ENCODE measurements around the gene HMCN2. TPM values are rescaled to one million over a fixed set of nuclear protein-coding genes. Genes with fewer than 3 reads are reported as not detected.

The HMCN2 gene
- total and polyA plus RNA-seq, 4 donors: 0.25 to 14.8 (median 4.6) TPM

DNA sequence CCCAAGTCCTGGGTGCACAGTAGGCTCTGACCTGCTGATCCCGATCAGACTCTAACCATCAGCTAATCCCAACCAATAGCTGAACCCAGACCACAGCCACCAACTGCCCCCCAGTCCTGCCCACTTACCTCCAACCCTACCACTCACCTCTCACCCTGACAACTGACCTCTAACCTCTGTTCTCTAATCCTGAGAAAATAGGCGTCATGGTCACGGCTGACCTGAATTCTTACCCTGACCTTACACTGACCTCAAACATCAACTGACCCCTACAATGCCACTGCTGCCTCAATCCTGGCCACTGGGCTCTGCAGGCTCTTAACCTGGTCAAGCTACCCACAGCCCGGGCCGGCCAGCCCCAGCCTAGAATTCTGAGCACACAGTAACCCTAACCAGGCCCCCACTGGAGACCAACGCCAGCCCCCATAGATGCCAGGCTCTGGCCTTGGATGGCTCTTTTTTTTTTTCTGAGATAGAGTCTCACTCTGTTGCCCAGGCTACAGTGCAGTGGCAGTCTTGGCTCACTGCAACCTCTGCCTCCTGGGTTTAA lies 115.4 kb downstream of the HMCN2 start:
- no peak for ATAC-seq (ENCODE audit: low FRiP score)
- Histone ChIP-seq H3K4me3 (ENCODE audit: low read length in 2 of 2) (no peak overlapping the region), H3K27ac (ENCODE audit: low read depth in 1 of 2, low read length in 2 of 2) (no peak overlapping the region), H3K4me1 (ENCODE audit: control insufficient read depth in 1 of 2, insufficient read depth in 2 of 2, low read length in 2 of 2) (no peaks in the 10 kb centered on the region), H3K36me3 (ENCODE audit: control insufficient read depth in 1 of 2, insufficient read depth in 2 of 2, low read length in 1 of 2) (no peaks in the 10 kb centered on the region), H3K9me3 (ENCODE audit: control insufficient read depth, low read length) (no peaks in the 10 kb centered on the region), H3K27me3 (ENCODE audit: control insufficient read depth in 1 of 2, insufficient read depth in 2 of 2, low read length in 1 of 2) (no peaks in the 10 kb centered on the region)
- intact Hi-C loops (cut with DNase I): no loop called here
- DNase-seq: no peak
- 71 to 81% methylated on average over 6 of the region's 6 CpGs for WGBS, 2 donors

- intact Hi-C loops (cut with DNase I): no loop called here
- Histone ChIP-seq H3K4me3 (ENCODE audit: low read length in 2 of 2) (no peak overlapping the region), H3K9me3 (ENCODE audit: control insufficient read depth, low read length) (no peaks in the 10 kb centered on the region), H3K4me1 (ENCODE audit: control insufficient read depth in 1 of 2, insufficient read depth in 2 of 2, low read length in 2 of 2) (no peaks in the 10 kb centered on the region), H3K27me3 (ENCODE audit: control insufficient read depth in 1 of 2, insufficient read depth in 2 of 2, low read length in 1 of 2) (no peaks in the 10 kb centered on the region), H3K36me3 (ENCODE audit: control insufficient read depth in 1 of 2, insufficient read depth in 2 of 2, low read length in 1 of 2) (no peaks in the 10 kb centered on the region), H3K27ac (ENCODE audit: low read depth in 1 of 2, low read length in 2 of 2) (no peak overlapping the region)
- 93 to 95% methylated on average over 8 of the region's 8 CpGs for WGBS, 2 donors
- DNase-seq (no peak), ATAC-seq (ENCODE audit: low FRiP score) (no peak)
Measured at GRCh38 chr9:130381660-130382059, 116.1 kb downstream of the HMCN2 start.

DNA sequence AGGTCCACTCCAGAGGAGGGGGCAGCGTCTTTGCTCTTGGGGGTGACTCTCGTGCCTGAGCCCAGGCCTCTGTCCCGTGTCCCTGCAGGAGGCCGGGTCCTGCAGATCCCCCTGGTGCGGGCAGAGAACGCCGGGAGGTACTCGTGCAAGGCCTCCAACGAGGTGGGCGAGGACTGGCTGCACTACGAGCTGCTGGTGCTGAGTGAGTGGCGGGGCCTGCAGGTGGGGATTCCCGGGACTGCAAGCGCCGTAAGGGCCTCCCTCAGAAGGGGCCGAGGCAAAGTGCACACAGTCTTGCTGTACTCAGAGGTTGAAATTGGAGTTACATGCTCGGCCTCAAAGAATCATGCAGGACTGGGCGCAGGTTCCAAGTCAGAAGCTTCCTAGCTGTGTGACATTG lies 116.5 kb downstream of the HMCN2 start:
- Histone ChIP-seq H3K27me3 (ENCODE audit: control insufficient read depth in 1 of 2, insufficient read depth in 2 of 2, low read length in 1 of 2) (no peaks in the 10 kb centered on the region), H3K4me1 (ENCODE audit: control insufficient read depth in 1 of 2, insufficient read depth in 2 of 2, low read length in 2 of 2) (no peaks in the 10 kb centered on the region), H3K27ac (ENCODE audit: low read depth in 1 of 2, low read length in 2 of 2) (no peak overlapping the region), H3K9me3 (ENCODE audit: control insufficient read depth, low read length) (no peaks in the 10 kb centered on the region), H3K36me3 (ENCODE audit: control insufficient read depth in 1 of 2, insufficient read depth in 2 of 2, low read length in 1 of 2) (no peaks in the 10 kb centered on the region), H3K4me3 (ENCODE audit: low read length in 2 of 2) (no peak overlapping the region)
- WGBS, 2 donors: 81 to 83% methylated on average over 18 of the region's 18 CpGs
- DNase-seq: no peak
- no peak for ATAC-seq (ENCODE audit: low FRiP score)
- intact Hi-C loops (cut with DNase I): no loop called here

DNA sequence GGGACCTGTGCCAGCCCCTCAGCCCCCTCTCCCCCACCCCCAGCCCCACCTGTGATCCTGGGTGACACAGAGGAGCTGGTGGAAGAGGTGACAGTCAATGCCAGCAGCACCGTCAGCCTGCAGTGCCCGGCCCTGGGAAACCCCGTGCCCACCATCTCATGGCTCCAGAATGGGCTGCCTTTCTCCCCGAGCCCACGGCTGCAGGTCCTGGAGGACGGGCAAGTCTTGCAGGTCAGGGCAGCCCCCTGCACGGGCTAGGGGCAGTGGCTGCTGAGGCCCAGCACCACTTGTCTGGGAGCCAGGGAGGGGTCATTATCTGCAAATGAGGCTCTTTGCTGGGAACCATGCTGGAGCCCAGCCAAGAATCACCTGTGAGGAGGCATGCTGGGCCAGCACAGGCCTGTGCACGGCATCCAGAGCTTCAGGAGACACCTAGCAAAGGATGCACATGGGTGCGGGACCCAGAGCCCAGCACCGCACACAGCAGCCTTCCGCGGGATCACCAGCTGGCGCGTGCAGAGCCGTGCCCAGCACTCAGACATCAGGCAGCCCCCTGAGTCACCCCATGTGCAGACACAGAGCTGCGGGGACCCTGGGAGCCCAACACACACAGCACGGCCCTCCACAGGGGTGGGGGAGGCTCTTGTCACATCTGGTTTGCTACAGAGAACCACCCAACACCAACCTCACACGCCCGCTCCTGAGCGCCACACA lies 117.2 kb downstream of the HMCN2 start:
- H3K27me3 ChIP-seq (ENCODE audit: control insufficient read depth in 1 of 2, insufficient read depth in 2 of 2, low read length in 1 of 2): no peaks in the 10 kb centered on the region
- intact Hi-C loops (cut with DNase I): no loop called here
- no peaks in the 10 kb centered on the region for H3K36me3 ChIP-seq (ENCODE audit: control insufficient read depth in 1 of 2, insufficient read depth in 2 of 2, low read length in 1 of 2)
- no peaks in the 10 kb centered on the region for H3K4me1 ChIP-seq (ENCODE audit: control insufficient read depth in 1 of 2, insufficient read depth in 2 of 2, low read length in 2 of 2)
- DNase-seq: no peak
- no peak overlapping the region for H3K4me3 ChIP-seq (ENCODE audit: low read length in 2 of 2)
- H3K9me3 ChIP-seq (ENCODE audit: control insufficient read depth, low read length): no peaks in the 10 kb centered on the region
- no peak for ATAC-seq (ENCODE audit: low FRiP score)
- 82 to 85% methylated on average over 20 of the region's 20 CpGs for WGBS, 2 donors
- H3K27ac ChIP-seq (ENCODE audit: low read depth in 1 of 2, low read length in 2 of 2): no peak overlapping the region

GRCh38 chr9:130383350-130383715 lies 117.8 kb downstream of the HMCN2 start:
- intact Hi-C loops (cut with DNase I): no loop called here

DNA sequence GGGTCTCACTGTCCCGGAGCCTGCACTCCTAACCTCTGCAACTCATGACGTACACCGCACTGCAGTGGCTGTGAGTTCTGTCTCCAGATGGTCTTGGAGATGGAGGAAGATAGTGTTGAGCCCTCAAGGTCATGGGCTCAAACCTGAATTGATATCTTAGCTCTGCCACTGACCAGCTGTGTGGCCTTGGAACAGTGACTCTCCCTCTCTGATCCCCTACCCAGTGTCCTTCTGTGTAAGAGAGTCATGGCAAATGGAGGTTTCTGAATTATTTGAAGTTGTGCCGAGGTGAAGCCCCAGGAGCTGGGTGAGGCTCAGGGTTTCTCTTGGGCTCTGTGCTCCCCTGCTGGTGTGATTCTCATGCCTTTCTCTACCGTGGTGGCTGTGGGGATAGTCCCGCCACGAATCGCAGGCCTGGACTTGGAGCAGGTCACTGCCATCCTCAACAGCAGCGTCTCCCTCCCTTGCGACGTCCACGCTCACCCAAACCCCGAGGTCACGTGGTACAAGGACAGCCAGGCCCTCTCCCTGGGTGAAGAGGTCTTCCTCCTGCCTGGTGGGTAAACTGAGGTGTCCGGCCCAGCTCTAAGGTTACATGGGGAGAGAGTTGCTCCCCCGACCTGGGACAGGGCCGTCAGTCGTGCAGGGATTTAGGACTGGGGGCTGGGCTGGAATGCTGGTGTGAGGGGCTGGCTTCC lies 118.6 kb downstream of the HMCN2 start:
- no peak for ATAC-seq (ENCODE audit: low FRiP score)
- Histone ChIP-seq H3K36me3 (ENCODE audit: control insufficient read depth in 1 of 2, insufficient read depth in 2 of 2, low read length in 1 of 2) (no peaks in the 10 kb centered on the region), H3K4me3 (ENCODE audit: low read length in 2 of 2) (no peak overlapping the region), H3K9me3 (ENCODE audit: control insufficient read depth, low read length) (no peaks in the 10 kb centered on the region), H3K27me3 (ENCODE audit: control insufficient read depth in 1 of 2, insufficient read depth in 2 of 2, low read length in 1 of 2) (no peaks in the 10 kb centered on the region), H3K27ac (ENCODE audit: low read depth in 1 of 2, low read length in 2 of 2) (no peak overlapping the region), H3K4me1 (ENCODE audit: control insufficient read depth in 1 of 2, insufficient read depth in 2 of 2, low read length in 2 of 2) (no peaks in the 10 kb centered on the region)
- WGBS, 2 donors: 71 to 76% methylated on average over 18 of the region's 18 CpGs
- DNase-seq: no peak
- intact Hi-C loops (cut with DNase I): no loop called here

More at GRCh38 chr9:130383350-130383715, 117.8 kb downstream of the HMCN2 start:
- no peaks in the 10 kb centered on the region for H3K4me1 ChIP-seq (ENCODE audit: control insufficient read depth in 1 of 2, insufficient read depth in 2 of 2, low read length in 2 of 2)
- no peaks in the 10 kb centered on the region for H3K9me3 ChIP-seq (ENCODE audit: control insufficient read depth, low read length)
- H3K27ac ChIP-seq (ENCODE audit: low read depth in 1 of 2, low read length in 2 of 2): no peak overlapping the region
- ATAC-seq (ENCODE audit: low FRiP score) (no peak), DNase-seq (no peak)
- H3K4me3 ChIP-seq (ENCODE audit: low read length in 2 of 2): no peak overlapping the region
- no peaks in the 10 kb centered on the region for H3K36me3 ChIP-seq (ENCODE audit: control insufficient read depth in 1 of 2, insufficient read depth in 2 of 2, low read length in 1 of 2)
- WGBS, 2 donors: 93 to 94% methylated on average over 8 of the region's 8 CpGs
- H3K27me3 ChIP-seq (ENCODE audit: control insufficient read depth in 1 of 2, insufficient read depth in 2 of 2, low read length in 1 of 2): no peaks in the 10 kb centered on the region

- Histone ChIP-seq H3K36me3 (ENCODE audit: control insufficient read depth in 1 of 2, insufficient read depth in 2 of 2, low read length in 1 of 2) (no peaks in the 10 kb centered on the region), H3K27ac (ENCODE audit: low read depth in 1 of 2, low read length in 2 of 2) (no peak overlapping the region), H3K27me3 (ENCODE audit: control insufficient read depth in 1 of 2, insufficient read depth in 2 of 2, low read length in 1 of 2) (no peaks in the 10 kb centered on the region), H3K4me3 (ENCODE audit: low read length in 2 of 2) (no peak overlapping the region), H3K9me3 (ENCODE audit: control insufficient read depth, low read length) (no peaks in the 10 kb centered on the region), H3K4me1 (ENCODE audit: control insufficient read depth in 1 of 2, insufficient read depth in 2 of 2, low read length in 2 of 2) (no peaks in the 10 kb centered on the region)
- intact Hi-C loops (cut with DNase I): no loop called here
- WGBS, 2 donors: 85 to 87% methylated on average over 10 to 11 of the region's 11 CpGs
- ATAC-seq (ENCODE audit: low FRiP score) (no peak), DNase-seq (no peak)
Measured at GRCh38 chr9:130385257-130385656, 119.7 kb downstream of the HMCN2 start.

GRCh38 chr9:130387398-130387797 lies 121.8 kb downstream of the HMCN2 start:
- 80 to 85% methylated on average over 8 of the region's 8 CpGs for WGBS, 2 donors
- no peak for DNase-seq
- Histone ChIP-seq H3K36me3 (ENCODE audit: control insufficient read depth in 1 of 2, insufficient read depth in 2 of 2, low read length in 1 of 2) (no peaks in the 10 kb centered on the region), H3K4me3 (ENCODE audit: low read length in 2 of 2) (no peak overlapping the region), H3K9me3 (ENCODE audit: control insufficient read depth, low read length) (no peaks in the 10 kb centered on the region), H3K4me1 (ENCODE audit: control insufficient read depth in 1 of 2, insufficient read depth in 2 of 2, low read length in 2 of 2) (no peaks in the 10 kb centered on the region), H3K27me3 (ENCODE audit: control insufficient read depth in 1 of 2, insufficient read depth in 2 of 2, low read length in 1 of 2) (no peaks in the 10 kb centered on the region), H3K27ac (ENCODE audit: low read depth in 1 of 2, low read length in 2 of 2) (no peak overlapping the region)
- intact Hi-C loops (cut with DNase I): no loop called here
- no peak for ATAC-seq (ENCODE audit: low FRiP score)

- no peak for ATAC-seq (ENCODE audit: low FRiP score)
- H3K9me3 ChIP-seq (ENCODE audit: control insufficient read depth, low read length): no peaks in the 10 kb centered on the region
- no peak overlapping the region for H3K4me3 ChIP-seq (ENCODE audit: low read length in 2 of 2)
- H3K4me1 ChIP-seq (ENCODE audit: control insufficient read depth in 1 of 2, insufficient read depth in 2 of 2, low read length in 2 of 2): no peaks in the 10 kb centered on the region
- no peak for DNase-seq
- intact Hi-C loops (cut with DNase I): no loop called here
- 85 to 91% methylated on average over 4 of the region's 4 CpGs for WGBS, 2 donors
- no peaks in the 10 kb centered on the region for H3K27me3 ChIP-seq (ENCODE audit: control insufficient read depth in 1 of 2, insufficient read depth in 2 of 2, low read length in 1 of 2)
- H3K27ac ChIP-seq (ENCODE audit: low read depth in 1 of 2, low read length in 2 of 2): no peak overlapping the region
- no peaks in the 10 kb centered on the region for H3K36me3 ChIP-seq (ENCODE audit: control insufficient read depth in 1 of 2, insufficient read depth in 2 of 2, low read length in 1 of 2)
Measured at GRCh38 chr9:130387905-130388304, 122.3 kb downstream of the HMCN2 start.

Measured in aorta (tissue), 5 donors.